ENCODE data around the gene IFT52. TPM values are rescaled to one million over a fixed set of nuclear protein-coding genes. Genes with fewer than 3 reads are reported as not detected.

The IFT52 gene
- polyA plus RNA-seq, 1 experiment = 47.4 TPM

DNA sequence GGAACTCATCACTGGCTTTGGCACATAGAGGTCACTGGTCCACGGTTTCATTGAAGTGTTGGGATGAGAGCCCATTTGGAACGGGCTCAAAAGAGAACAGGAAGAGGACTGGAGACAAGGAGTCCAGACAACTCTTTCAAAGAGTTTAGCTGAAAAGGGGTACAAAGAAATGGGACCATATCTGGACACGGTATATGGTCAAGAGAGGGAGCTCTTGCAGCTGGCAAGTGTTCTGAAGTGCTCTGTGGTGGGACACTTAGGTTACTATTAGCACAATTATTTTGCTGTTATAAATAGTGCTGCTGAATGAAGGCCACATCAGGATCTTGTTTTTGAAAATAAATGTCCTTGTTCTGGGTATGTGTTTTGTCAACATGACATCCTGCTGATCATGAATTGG, 27.3 kb upstream of the IFT52 start:
- no peaks in the 10 kb centered on the region for H3K27me3 ChIP-seq (ENCODE audit: control insufficient read depth, insufficient read depth, low read length)
- no peak overlapping the region for H3K4me3 ChIP-seq (ENCODE audit: low read depth, low read length)
- ChIA-PET CTCF (no interaction called here), POLR2A (no interaction called here)
- DNase-seq (ENCODE audit: low read depth) = no peak
- no peaks in the 10 kb centered on the region for H3K36me3 ChIP-seq (ENCODE audit: control insufficient read depth, insufficient read depth, low read length)
- 0 out of 2 replicates have a peak, but pooled peaks have one; percentile 2 for TF ChIP-seq CTCF (IDR thresholded peaks at IDR 0.05; ENCODE audit: insufficient read depth, low read depth, low read length)

DNA sequence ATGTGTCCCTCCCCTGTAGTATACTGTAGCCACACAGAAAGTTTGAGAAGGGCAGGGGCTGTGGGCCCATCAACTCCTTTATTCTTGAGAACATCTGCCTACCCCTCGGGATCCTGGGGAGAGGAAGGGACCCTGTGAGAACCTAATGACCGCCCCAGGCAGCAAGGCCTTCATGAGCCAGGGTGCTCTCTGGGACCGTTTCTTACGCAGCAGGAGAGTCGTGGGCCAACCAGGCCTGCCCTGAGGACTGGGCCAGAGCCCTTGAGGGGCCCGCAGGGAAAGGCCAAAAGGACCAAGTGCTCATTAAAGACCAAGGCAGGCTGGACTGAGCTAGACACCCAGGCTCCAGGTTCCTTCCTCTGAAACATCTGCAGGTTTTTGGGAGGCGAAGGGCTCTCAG, 26.7 kb upstream of the IFT52 start:
- DNase-seq (ENCODE audit: low read depth) = no peak
- ChIA-PET CTCF (no interaction called here), POLR2A (no interaction called here)
- H3K27me3 ChIP-seq (ENCODE audit: control insufficient read depth, insufficient read depth, low read length) = no peaks in the 10 kb centered on the region
- no peak for TF ChIP-seq CTCF (IDR thresholded peaks at IDR 0.05; ENCODE audit: insufficient read depth, low read depth, low read length)
- H3K4me3 ChIP-seq (ENCODE audit: low read depth, low read length) = no peak overlapping the region
- no peaks in the 10 kb centered on the region for H3K36me3 ChIP-seq (ENCODE audit: control insufficient read depth, insufficient read depth, low read length)

- CTCF ChIA-PET = no interaction called here
- DNase-seq (ENCODE audit: low read depth) = no peak
- POLR2A ChIA-PET = no interaction called here
- no peak for TF ChIP-seq CTCF (IDR thresholded peaks at IDR 0.05; ENCODE audit: insufficient read depth, low read depth, low read length)
- Histone ChIP-seq H3K36me3 (ENCODE audit: control insufficient read depth, insufficient read depth, low read length) (no peaks in the 10 kb centered on the region), H3K27me3 (ENCODE audit: control insufficient read depth, insufficient read depth, low read length) (no peaks in the 10 kb centered on the region), H3K4me3 (ENCODE audit: low read depth, low read length) (no peak overlapping the region)
Measured at GRCh38 chr20:43564455-43564854, 26.3 kb upstream of the IFT52 start.

- ChIA-PET POLR2A (no interaction called here), CTCF (no interaction called here)
- Histone ChIP-seq H3K4me3 (ENCODE audit: low read depth, low read length) (no peak overlapping the region), H3K27me3 (ENCODE audit: control insufficient read depth, insufficient read depth, low read length) (no peaks in the 10 kb centered on the region), H3K36me3 (ENCODE audit: control insufficient read depth, insufficient read depth, low read length) (no peaks in the 10 kb centered on the region)
- TF ChIP-seq CTCF (IDR thresholded peaks at IDR 0.05; ENCODE audit: insufficient read depth, low read depth, low read length) = no peak
- DNase-seq (ENCODE audit: low read depth) = no peak
Measured at GRCh38 chr20:43564993-43565757, 25.6 kb upstream of the IFT52 start.

DNA sequence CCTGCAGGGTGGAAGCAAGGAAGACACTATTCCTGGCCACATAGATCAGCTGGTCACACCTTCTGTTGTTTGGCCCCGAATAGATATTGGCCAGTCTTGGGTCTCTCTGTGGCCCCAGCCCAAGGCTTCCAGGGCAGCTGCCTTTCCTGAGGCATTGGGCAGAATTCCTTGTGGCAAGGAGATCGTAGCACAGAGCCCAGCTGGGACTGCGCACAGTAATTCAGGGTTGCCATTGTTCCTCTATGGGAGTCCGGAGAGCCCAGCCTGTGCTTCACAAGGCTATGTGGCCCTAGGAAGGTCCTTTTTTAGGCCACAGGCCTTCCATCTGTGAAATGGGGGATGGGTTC, 25.0 kb upstream of the IFT52 start:
- ChIA-PET POLR2A (no interaction called here), CTCF (no interaction called here)
- DNase-seq (ENCODE audit: low read depth) = no peak
- TF ChIP-seq CTCF (IDR thresholded peaks at IDR 0.05; ENCODE audit: insufficient read depth, low read depth, low read length) = no peak
- Histone ChIP-seq H3K27me3 (ENCODE audit: control insufficient read depth, insufficient read depth, low read length) (no peaks in the 10 kb centered on the region), H3K4me3 (ENCODE audit: low read depth, low read length) (no peak overlapping the region), H3K36me3 (ENCODE audit: control insufficient read depth, insufficient read depth, low read length) (no peaks in the 10 kb centered on the region)
